ENCODE results near the gene C4orf51. TPM values are rescaled to one million over a fixed set of nuclear protein-coding genes. Genes with fewer than 3 reads are reported as not detected.
"Not testable (repeated sequence)": the region's sequence is repeated elsewhere in the genome, so short reads cannot be mapped to it uniquely, and the experiment has no call there.

The C4orf51 gene
- total RNA-seq: not detected

- H3K4me3 Mint-ChIP-seq: no peak within 1 kb of the TSS
These were observed at the start of gene C4orf51 for GRCh38 chr4:145679991-145680455. TSS of gene C4orf51 (plus strand) at chr4:145680146. CDS start at chr4:145680204, 58 bp downstream.

GRCh38 chr4:145635117-145635516 is 44.8 kb upstream of the C4orf51 start:
- no peak overlapping the region for H3K4me3 Mint-ChIP-seq
- no peak overlapping the region for H3K27ac Mint-ChIP-seq
- no peak for ATAC-seq
- H3K27me3 Mint-ChIP-seq: no peaks in the 10 kb centered on the region
- H3K4me1 Mint-ChIP-seq: peaks cover 14% of the 10 kb centered on the region
- no peaks in the 10 kb centered on the region for H3K9me3 Mint-ChIP-seq (ENCODE audit: low read depth)
- POLR2A ChIA-PET: no interaction called here
- CTCF ChIA-PET: interaction anchor here (0.5 to 1.0 kb wide), 3 partner anchors 10 to 206 kb away, joined by 3 to 4 read pairs (median 3); partner anchors contain the start of gene MMAA
- H3K36me3 Mint-ChIP-seq (ENCODE audit: low read depth): peaks cover 20% of the 10 kb centered on the region
- no peak for DNase-seq
- intact Hi-C loops (cut with DNase I, micrococcal nuclease): no loop called here

More at GRCh38 chr4:145679991-145680455, at the start of gene C4orf51:
- Mint-ChIP-seq H3K4me1 (no peaks in the 10 kb centered on the region), H3K36me3 (ENCODE audit: low read depth) (no peaks in the 10 kb centered on the region), H3K27ac (no peak within 1 kb of the TSS), H3K27me3 (peaks cover 10% of the 10 kb centered on the region), H3K9me3 (ENCODE audit: low read depth) (peaks cover 2% of the 10 kb centered on the region)
- DNase-seq (no peak), ATAC-seq (no peak)
- ChIA-PET CTCF (no interaction called here), POLR2A (no interaction called here)
- intact Hi-C loops (cut with DNase I, micrococcal nuclease): no loop called here

- H3K27ac Mint-ChIP-seq: no peak overlapping the region
- POLR2A ChIA-PET: no interaction called here
- H3K9me3 Mint-ChIP-seq (ENCODE audit: low read depth): no peaks in the 10 kb centered on the region
- H3K36me3 Mint-ChIP-seq (ENCODE audit: low read depth): peaks cover 22% of the 10 kb centered on the region
- CTCF ChIA-PET: interaction anchor here (0.5 to 1.0 kb wide), 2 partner anchors 10 to 206 kb away, joined by 3 to 4 read pairs; no protein-coding TSS in a partner anchor
- peaks cover 14% of the 10 kb centered on the region for H3K4me1 Mint-ChIP-seq
- H3K27me3 Mint-ChIP-seq: no peaks in the 10 kb centered on the region
- ATAC-seq (no peak), DNase-seq (no peak)
- intact Hi-C loops (cut with DNase I, micrococcal nuclease): no loop called here
- H3K4me3 Mint-ChIP-seq: no peak overlapping the region
These were observed 44.3 kb upstream of the C4orf51 start for GRCh38 chr4:145635630-145636029.

- no peak for DNase-seq
- ATAC-seq: no peak
- Mint-ChIP-seq H3K27ac (no peak overlapping the region), H3K9me3 (ENCODE audit: low read depth) (no peaks in the 10 kb centered on the region), H3K4me1 (peaks cover 7% of the 10 kb centered on the region), H3K36me3 (ENCODE audit: low read depth) (peaks cover 27% of the 10 kb centered on the region), H3K4me3 (no peak overlapping the region), H3K27me3 (no peaks in the 10 kb centered on the region)
- intact Hi-C loops (cut with DNase I, micrococcal nuclease): no loop called here
- CTCF ChIA-PET: no interaction called here
- POLR2A ChIA-PET: no interaction called here
These were observed 40.7 kb upstream of the C4orf51 start for GRCh38 chr4:145639186-145639698.

- H3K4me3 Mint-ChIP-seq; intact Hi-C loops (cut with DNase I, micrococcal nuclease); ATAC-seq; H3K27ac Mint-ChIP-seq; H3K4me1 Mint-ChIP-seq; POLR2A ChIA-PET; DNase-seq; H3K9me3 Mint-ChIP-seq (ENCODE audit: low read depth); CTCF ChIA-PET; H3K27me3 Mint-ChIP-seq: not testable (repeated sequence)
- peaks cover 33% of the 10 kb centered on the region for H3K36me3 Mint-ChIP-seq (ENCODE audit: low read depth)
These were observed 39.7 kb upstream of the C4orf51 start for GRCh38 chr4:145640236-145640635.

- Mint-ChIP-seq H3K4me3 (no peak overlapping the region), H3K9me3 (ENCODE audit: low read depth) (no peaks in the 10 kb centered on the region), H3K36me3 (ENCODE audit: low read depth) (peaks cover 45% of the 10 kb centered on the region), H3K27ac (no peak overlapping the region), H3K4me1 (peaks cover 3% of the 10 kb centered on the region), H3K27me3 (no peaks in the 10 kb centered on the region)
- no peak for ATAC-seq
- POLR2A ChIA-PET: no interaction called here
- no peak for DNase-seq
- intact Hi-C loops (cut with DNase I, micrococcal nuclease): no loop called here
- CTCF ChIA-PET: interaction anchor here (1.0 to 1.3 kb wide), 3 partner anchors 26 to 182 kb away, joined by 3 read pairs; no protein-coding TSS in a partner anchor
These were observed 36.7 kb upstream of the C4orf51 start for GRCh38 chr4:145643295-145643694.

GRCh38 chr4:145644699-145645098 is 35.2 kb upstream of the C4orf51 start:
- Mint-ChIP-seq H3K4me1 (peaks cover 3% of the 10 kb centered on the region), H3K36me3 (ENCODE audit: low read depth) (peaks cover 38% of the 10 kb centered on the region)

GRCh38 chr4:145656156-145656555 is 23.8 kb upstream of the C4orf51 start:
- Mint-ChIP-seq H3K9me3 (ENCODE audit: low read depth) (peaks cover 7% of the 10 kb centered on the region), H3K27me3 (no peaks in the 10 kb centered on the region), H3K36me3 (ENCODE audit: low read depth) (peaks cover 78% of the 10 kb centered on the region), H3K4me1 (no peaks in the 10 kb centered on the region), H3K27ac (no peak overlapping the region), H3K4me3 (no peak overlapping the region)
- intact Hi-C loops (cut with DNase I, micrococcal nuclease): no loop called here
- DNase-seq (no peak), ATAC-seq (no peak)
- POLR2A ChIA-PET: no interaction called here
- CTCF ChIA-PET: interaction anchor here (0.8 kb wide), 1 partner anchor 51 kb away, joined by 3 read pairs; no protein-coding TSS in a partner anchor

More at GRCh38 chr4:145644699-145645098, 35.2 kb upstream of the C4orf51 start:
- CTCF ChIA-PET: interaction anchor here (1.3 kb wide), 1 partner anchor 10 kb away, joined by 4 read pairs; no protein-coding TSS in a partner anchor
- no peak overlapping the region for H3K4me3 Mint-ChIP-seq
- POLR2A ChIA-PET: no interaction called here
- no peaks in the 10 kb centered on the region for H3K27me3 Mint-ChIP-seq
- ATAC-seq (no peak), DNase-seq (no peak)
- H3K27ac Mint-ChIP-seq: no peak overlapping the region
- H3K9me3 Mint-ChIP-seq (ENCODE audit: low read depth): no peaks in the 10 kb centered on the region
- intact Hi-C loops (cut with DNase I, micrococcal nuclease): no loop called here

GRCh38 chr4:145660064-145660463 is 19.9 kb upstream of the C4orf51 start:
- no peak for DNase-seq
- no peaks in the 10 kb centered on the region for H3K4me1 Mint-ChIP-seq
- no peaks in the 10 kb centered on the region for H3K27me3 Mint-ChIP-seq
- H3K4me3 Mint-ChIP-seq: no peak overlapping the region
- POLR2A ChIA-PET: no interaction called here
- CTCF ChIA-PET: interaction anchor here (1.3 kb wide), 1 partner anchor 11 kb away, joined by 3 read pairs; no protein-coding TSS in a partner anchor
- H3K36me3 Mint-ChIP-seq (ENCODE audit: low read depth): peaks cover 66% of the 10 kb centered on the region
- ATAC-seq: no peak
- peaks cover 14% of the 10 kb centered on the region for H3K9me3 Mint-ChIP-seq (ENCODE audit: low read depth)
- no peak overlapping the region for H3K27ac Mint-ChIP-seq
- intact Hi-C loops (cut with DNase I, micrococcal nuclease): no loop called here

- intact Hi-C loops (cut with DNase I, micrococcal nuclease): no loop called here
- H3K27ac Mint-ChIP-seq: no peak overlapping the region
- H3K4me1 Mint-ChIP-seq: no peaks in the 10 kb centered on the region
- peaks cover 11% of the 10 kb centered on the region for H3K9me3 Mint-ChIP-seq (ENCODE audit: low read depth)
- POLR2A ChIA-PET: no interaction called here
- H3K27me3 Mint-ChIP-seq: no peaks in the 10 kb centered on the region
- ATAC-seq: no peak
- CTCF ChIA-PET: no interaction called here
- no peak for DNase-seq
- H3K36me3 Mint-ChIP-seq (ENCODE audit: low read depth): peaks cover 37% of the 10 kb centered on the region
- no peak overlapping the region for H3K4me3 Mint-ChIP-seq
These were observed 16.8 kb upstream of the C4orf51 start for GRCh38 chr4:145663194-145663593.

- Mint-ChIP-seq H3K4me3 (no peak overlapping the region), H3K36me3 (ENCODE audit: low read depth) (peaks cover 13% of the 10 kb centered on the region), H3K27me3 (peaks cover 2% of the 10 kb centered on the region), H3K9me3 (ENCODE audit: low read depth) (peaks cover 7% of the 10 kb centered on the region), H3K27ac (no peak overlapping the region), H3K4me1 (no peaks in the 10 kb centered on the region)
- ATAC-seq (no peak), DNase-seq (no peak)
- POLR2A ChIA-PET: no interaction called here
- intact Hi-C loops (cut with DNase I, micrococcal nuclease): no loop called here
- CTCF ChIA-PET: no interaction called here
These were observed 14.2 kb upstream of the C4orf51 start for GRCh38 chr4:145665773-145666172.

GRCh38 chr4:145670422-145670821 is 9.5 kb upstream of the C4orf51 start:
- peaks cover 2% of the 10 kb centered on the region for H3K27me3 Mint-ChIP-seq
- H3K4me3 Mint-ChIP-seq: no peak overlapping the region
- ATAC-seq: no peak
- intact Hi-C loops (cut with DNase I, micrococcal nuclease): no loop called here
- ChIA-PET POLR2A (no interaction called here), CTCF (interaction anchor here (1.1 kb wide), 1 partner anchor 11 kb away, joined by 3 read pairs; no protein-coding TSS in a partner anchor)
- H3K36me3 Mint-ChIP-seq (ENCODE audit: low read depth): no peaks in the 10 kb centered on the region
- H3K4me1 Mint-ChIP-seq: no peaks in the 10 kb centered on the region
- no peak overlapping the region for H3K27ac Mint-ChIP-seq
- no peaks in the 10 kb centered on the region for H3K9me3 Mint-ChIP-seq (ENCODE audit: low read depth)
- no peak for DNase-seq
